Amygdala (tissue), 56 donors: ENCODE data around the gene CCNA2.
A peak's percentile ranks its signal among the peaks of the same experiment; 100 is the strongest.

Source experiments
- DNase-seq, 56 donors: peaks; one replicate each; lab custom pipeline; 2025; lab: John Stamatoyannopoulos, UW

Gene CCNA2

GRCh38 chr4:121823505-121824170 lies at the start of gene CCNA2:
Gene CCNA2 (minus strand): TSS chr4:121823883. CDS start chr4:121823628, 255 bp downstream.
- DNase-seq, result peak; percentile 27 to 98 (median 90)

GRCh38 chr4:121869841-121870822 lies 46.4 kb upstream of the CCNA2 start, which contains the start of gene BBS7:
Gene BBS7 (minus strand): TSS chr4:121870474. CDS start chr4:121870313, 161 bp downstream.
- peak; percentile 50 to 99 (median 94) for DNase-seq

- DNase-seq, result no peak
These were observed 40.1 kb upstream of the CCNA2 start for GRCh38 chr4:121863799-121864198.

GRCh38 chr4:121861426-121861825 lies 37.7 kb upstream of the CCNA2 start:
- no peak for DNase-seq

- DNase-seq, result no peak
These were observed 36.4 kb upstream of the CCNA2 start for GRCh38 chr4:121860121-121860520.

GRCh38 chr4:121851354-121851753 lies 27.7 kb upstream of the CCNA2 start:
- DNase-seq, result no peak

- no peak for DNase-seq
These were observed 23.0 kb upstream of the CCNA2 start for GRCh38 chr4:121846662-121847061.

- peak in 1 of 56 donors; percentile 2 for DNase-seq
These were observed 19.2 kb upstream of the CCNA2 start for GRCh38 chr4:121842862-121843261.

- DNase-seq, result no peak
These were observed 14.5 kb upstream of the CCNA2 start for GRCh38 chr4:121838136-121838535.

- DNase-seq, result no peak
These were observed 5.8 kb upstream of the CCNA2 start for GRCh38 chr4:121829511-121829910.

GRCh38 chr4:121827853-121828252 lies 4.2 kb upstream of the CCNA2 start:
- no peak for DNase-seq

GRCh38 chr4:121824950-121825349 lies 1.3 kb upstream of the CCNA2 start:
- DNase-seq, result no peak

GRCh38 chr4:121824171-121824527 lies 466 bp upstream of the CCNA2 start:
- no peak for DNase-seq

- DNase-seq, result peak in 6 of 56 donors; percentile 7 to 40 (median 12)
These were observed 733 bp downstream of the CCNA2 start for GRCh38 chr4:121822796-121823504.

GRCh38 chr4:121822047-121822446 lies 1.6 kb downstream of the CCNA2 start:
- DNase-seq, result no peak

- DNase-seq, result no peak
These were observed 4.3 kb downstream of the CCNA2 start for GRCh38 chr4:121819216-121819965.

- DNase-seq, result no peak
These were observed 5.5 kb downstream of the CCNA2 start for GRCh38 chr4:121818215-121818614.

GRCh38 chr4:121817701-121818100 lies 6.0 kb downstream of the CCNA2 start:
- no peak for DNase-seq

- no peak for DNase-seq
These were observed 6.7 kb downstream of the CCNA2 start for GRCh38 chr4:121817006-121817405.

GRCh38 chr4:121814756-121815155 lies 8.9 kb downstream of the CCNA2 start:
- DNase-seq, result no peak
